NCI-H226 (cell line): ENCODE data around the gene CYTH1.
"Not testable (repeated sequence)": the region's sequence is repeated elsewhere in the genome, so short reads cannot be mapped to it uniquely, and the experiment has no call there.

Experiments used
- DNase-seq: peaks from one replicate; pipeline ENCODE4 v3.0.0-alpha.2; 2015

Gene CYTH1

DNA sequence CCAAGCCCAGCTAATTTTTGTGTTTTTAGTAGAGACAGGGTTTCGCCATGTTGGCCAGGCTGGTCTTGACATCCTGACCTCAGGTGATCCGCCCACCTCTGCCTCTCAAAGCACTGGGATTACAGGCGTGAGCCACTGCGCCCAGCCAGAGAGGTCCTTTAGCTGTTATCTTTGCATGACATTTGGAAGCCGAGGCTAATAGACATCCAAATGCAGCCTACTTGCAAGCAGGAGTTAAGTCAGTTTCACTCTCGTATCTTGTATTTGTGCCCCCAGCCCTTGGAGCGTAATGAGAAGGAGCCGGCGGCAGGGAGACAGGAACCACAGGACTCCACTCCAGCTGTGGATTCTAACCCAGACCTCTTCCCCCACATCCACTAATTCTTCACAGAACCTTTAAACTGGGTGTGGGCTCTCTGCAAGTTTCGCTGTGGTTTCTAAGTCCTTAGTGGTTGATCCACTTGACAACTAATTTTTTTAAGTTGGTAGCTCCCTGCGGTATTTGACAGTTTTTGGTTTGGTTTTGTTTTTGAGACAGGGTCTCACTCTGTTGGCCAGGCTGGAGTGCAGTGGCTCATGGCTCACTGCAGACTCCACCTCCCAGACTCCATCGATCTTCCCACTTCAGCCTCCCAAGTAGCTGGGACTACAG is 3.1 kb upstream of the CYTH1 start:
- no peak for DNase-seq

DNA sequence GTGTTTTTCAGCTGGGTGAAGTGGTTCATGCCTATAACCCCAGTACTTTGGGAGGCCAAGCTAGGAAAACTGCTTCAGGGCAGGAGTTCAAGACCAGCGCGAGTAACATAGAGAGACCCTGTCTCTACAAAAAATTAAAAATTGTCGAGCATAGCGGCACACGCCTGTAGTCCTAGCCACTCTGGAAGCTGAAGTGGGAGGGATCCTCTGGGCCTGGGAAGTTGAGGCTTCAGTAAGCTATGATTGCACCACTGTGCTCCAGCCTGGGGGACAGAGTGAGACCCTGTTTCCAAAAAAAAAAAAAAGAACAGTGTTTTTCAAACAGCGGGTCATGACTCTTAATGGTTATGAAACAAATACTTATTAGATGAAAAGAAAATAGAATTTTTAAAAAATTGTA is 2.3 kb upstream of the CYTH1 start:
- DNase-seq: no peak

DNA sequence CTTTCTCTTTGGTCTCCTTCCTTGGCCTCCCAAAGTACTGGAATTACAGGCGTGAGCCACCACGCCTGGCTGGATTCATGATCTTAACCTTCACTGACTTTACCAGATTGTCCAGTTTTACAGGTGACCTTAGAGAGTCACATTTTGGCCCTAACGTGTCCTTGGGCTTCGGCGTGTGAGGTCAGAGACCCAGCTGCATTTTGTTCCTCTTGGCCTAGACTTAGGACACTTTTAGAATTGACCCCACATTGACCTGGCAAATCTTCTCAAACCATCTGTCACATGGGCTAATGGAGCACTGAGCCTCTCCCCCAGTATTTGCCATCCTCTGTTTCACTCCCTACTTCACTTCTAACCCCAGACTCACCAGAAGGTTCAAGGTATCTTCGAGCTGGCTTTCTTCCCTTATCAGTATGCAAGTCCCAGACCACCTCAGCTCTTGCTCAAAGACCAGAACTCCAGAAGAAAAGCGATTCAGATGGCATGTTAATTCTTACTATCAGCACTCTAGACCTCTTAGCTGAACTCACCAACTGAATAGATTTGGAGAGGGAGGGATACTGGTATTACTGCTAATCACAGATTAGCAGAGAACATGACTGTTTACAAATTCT is 1.7 kb upstream of the CYTH1 start:
- DNase-seq: no peak

DNA sequence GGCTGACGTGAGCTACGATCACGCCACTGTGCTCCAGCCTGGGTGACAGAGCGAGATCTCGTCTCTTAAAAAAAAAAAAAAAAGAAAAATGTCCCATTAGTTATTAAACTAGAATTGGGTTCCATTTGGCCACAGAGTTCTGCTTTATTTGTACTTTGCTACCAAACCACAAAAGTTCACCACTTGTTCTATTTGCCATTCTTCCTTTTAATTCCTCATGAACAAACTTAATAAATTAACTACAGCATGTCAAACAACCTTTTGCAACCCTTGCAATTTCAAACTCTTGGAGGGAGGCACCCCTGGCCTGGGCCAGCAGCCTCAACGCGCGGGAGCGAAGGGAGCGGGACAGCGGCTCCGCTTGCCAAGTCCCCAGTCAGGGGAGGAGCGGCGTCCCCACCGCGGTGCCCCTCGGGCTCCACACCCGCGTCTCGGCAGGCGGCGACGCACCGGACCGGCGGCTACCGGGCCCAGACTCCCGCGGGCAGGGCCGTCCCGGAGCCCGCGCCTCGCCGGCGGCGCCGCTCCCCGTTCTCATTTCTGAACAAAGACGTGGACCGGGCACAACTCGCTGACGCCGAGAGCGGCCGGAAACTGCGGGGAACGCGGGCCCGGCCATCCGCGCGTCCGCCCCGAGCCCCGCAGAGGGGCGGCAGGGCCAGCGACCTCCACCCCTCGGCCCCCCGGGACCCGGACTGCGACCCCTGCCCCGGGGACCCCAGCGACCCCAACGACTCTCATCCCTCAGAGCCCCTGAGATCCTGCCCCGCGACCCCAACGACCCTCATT is 775 bp downstream of the CYTH1 start:
- DNase-seq: no peak

DNA sequence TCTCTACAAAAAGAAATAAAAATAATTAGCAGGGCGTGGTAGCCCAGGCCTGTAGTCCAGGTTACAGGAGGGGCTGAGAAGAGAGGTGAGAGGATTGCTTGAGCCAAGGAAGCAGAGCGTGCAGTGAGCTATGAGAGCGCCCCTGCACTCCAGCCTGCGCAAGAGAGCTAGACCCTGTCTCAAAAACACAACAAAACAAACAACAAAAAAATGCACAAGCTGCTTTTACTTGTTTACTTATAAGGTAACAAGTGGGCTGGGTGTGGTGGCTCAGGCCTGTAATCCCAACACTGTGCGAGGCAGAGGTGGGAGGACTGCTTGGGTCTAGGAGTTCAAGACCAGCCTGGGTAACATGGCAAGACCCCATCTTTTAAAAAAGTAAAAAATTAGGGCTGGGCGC is 1.7 kb downstream of the CYTH1 start:
- DNase-seq: no peak

DNA sequence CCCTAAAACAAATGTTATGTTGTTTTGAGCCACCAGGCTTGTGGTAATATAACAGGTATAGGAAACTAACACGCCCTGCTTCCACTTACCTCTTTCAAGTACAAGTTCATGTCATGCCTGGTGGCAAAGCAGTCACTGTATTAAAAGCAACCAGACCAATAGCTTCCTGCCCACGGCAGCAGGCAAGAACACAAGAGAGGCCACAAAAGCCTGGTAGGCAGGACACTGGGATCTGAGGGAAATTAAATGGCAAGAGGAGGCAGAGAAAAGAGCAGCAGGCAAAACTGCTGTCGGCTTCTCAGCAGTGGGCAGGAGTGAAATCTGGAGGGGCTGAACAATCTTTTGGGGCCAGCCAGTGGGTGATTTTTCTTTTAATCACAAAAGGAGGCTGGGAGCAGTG is 2.2 kb downstream of the CYTH1 start:
- DNase-seq: no peak

DNA sequence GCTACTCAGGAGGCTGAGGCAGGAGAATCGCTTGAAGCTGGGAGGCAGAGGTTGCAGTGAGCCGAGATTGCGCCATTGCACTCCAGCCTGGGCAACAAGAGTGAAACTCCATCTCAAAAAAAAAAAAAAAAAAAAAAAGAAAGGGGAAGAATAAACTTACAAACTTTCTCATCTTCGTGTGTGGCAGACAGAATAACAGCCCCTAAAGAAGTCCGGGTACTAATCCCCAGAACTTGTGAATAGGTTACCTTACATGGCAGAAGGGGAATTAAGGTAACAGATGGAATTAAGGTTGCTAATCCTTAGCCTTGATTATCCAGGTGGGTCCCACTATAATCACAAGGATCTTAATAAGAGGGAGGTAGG is 2.8 kb downstream of the CYTH1 start:
- not testable (repeated sequence) for DNase-seq

DNA sequence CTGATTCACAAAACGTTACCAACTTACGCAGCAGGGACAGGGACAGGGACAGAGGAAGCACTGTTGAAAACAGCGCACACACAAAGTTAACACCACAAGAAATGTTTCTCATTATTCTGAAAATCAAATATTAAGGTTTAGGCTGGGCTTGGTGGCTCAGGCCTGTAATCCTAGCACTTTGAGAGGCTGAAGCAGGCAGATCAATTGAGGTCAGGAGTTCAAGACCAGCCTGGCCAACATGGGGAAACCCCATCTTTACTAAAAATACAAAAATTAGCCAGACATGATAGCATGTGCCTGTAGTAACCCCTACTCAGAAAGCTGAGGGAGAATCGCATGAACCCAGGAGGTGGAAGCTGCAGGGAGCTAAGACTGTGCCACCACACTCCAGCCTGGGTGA is 4.2 kb downstream of the CYTH1 start:
- no peak for DNase-seq

DNA sequence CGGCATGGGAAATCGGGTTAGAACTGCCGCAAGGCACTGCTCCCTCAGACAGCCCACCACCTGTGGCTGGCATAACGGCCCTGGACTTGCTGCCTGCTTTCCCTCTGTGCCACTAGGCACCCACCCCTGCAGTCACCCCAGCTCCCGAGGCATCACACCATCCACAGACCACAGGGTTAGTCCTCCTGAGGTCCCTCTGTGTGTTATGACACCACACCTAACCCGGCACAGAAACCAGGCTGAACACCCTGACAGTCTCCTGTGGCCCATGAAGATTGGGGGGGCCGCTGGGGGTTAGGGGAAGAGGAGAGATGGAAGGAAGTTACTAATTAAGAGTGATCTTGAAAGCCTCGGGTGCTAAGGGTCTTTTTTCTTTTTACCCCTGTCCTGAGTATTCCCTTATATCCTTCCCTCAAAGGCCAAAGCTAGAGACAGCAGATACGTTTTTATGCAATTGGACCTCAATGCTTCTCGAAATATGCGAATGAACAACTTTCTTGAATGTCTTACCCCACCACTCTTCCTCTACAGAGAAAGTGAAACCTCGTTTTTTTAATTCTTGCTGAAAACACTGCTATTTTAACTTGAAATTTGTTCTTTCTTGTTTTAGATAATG is 7.0 kb downstream of the CYTH1 start:
- DNase-seq: no peak

DNA sequence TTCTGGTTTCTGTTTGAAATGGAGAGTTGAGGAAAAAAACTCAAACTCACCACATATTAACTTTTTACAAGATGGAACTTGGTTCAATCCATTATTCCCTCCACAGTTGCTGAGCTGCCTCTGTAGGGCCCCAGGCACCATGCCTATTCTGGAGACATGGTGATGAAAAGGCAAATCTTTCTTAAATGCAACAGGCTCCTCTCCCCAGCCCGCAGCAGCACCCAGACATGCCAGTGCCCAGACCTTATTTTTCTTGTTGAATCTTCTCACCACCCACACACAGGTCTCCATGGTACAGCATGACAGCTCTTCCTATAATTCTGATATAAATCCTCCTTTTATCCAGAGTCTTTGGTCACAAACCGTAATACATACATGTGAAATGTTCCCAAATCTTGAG is 7.6 kb downstream of the CYTH1 start:
- DNase-seq: no peak

DNA sequence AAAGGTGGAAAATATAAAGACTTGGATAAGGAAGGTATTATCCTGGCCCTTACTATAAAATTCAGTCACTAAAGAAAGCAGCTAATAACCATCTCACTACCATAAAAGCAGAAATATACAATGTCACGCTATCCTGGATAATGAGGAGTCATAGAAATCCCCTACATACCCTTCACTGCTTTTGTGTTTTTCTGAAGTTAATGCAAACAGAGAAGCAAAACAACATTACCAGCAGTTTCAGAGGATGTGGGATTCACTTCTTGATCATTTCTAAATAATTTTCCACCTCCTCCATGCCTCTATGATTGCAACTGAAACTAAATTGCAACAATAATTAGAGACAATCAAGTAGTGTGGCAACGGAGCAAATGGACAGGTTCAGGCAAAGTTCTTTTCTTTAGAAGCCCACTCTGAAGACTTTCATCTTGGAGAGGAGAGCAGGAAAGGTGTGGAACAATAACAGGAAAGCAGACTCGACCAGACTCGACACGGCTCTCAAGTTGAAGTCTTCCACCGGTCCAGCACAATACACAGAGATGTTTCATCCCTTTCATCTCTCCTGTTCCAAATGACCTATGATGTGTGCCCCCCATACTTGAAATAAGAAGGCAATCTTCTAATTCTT is 10.2 kb downstream of the CYTH1 start:
- DNase-seq: no peak

DNA sequence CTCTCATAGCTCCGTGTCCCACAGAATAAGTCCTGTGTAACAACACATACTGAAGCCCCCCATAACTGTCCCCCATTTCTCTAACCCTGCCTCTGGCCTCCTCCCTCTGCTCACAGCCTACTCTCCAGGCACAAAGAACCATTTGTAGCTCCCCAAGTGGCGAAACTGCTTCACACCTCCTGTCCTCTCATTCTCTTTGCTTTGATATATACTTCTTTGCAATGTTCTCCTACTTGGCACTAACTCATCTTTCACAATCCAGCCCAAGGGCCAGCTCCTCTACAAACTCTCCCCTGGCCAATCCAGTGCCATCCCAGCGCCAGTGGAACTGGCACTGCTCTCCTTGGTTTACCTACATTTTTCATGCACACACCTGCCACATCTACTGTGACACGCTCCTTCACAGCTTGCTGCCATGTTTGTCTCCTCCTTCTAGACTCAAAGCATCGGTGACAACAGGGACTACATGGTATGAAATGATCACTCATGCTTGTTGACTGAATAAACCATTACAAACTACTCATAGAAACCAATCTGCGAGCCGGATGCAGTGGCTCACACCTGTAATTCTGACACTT is 12.8 kb downstream of the CYTH1 start:
- no peak for DNase-seq

DNA sequence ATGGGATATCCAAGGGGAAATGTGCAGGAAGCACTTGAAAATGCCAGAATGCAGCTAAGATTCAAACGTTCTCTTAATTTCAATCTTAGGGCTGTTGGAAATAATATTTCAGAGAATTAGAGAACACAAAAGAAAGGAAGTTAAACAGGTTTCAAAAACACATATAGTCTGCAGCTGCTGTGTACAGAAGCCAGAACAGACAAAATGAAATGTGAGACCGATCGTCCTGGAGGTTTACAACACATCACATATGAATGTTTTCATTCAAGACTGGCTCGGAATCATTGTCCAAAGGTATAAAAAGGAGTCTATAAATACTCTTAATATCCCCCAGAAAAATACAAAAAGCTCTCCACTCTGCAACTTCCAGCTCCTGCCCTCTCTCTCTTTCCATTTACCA is 14.3 kb downstream of the CYTH1 start:
- no peak for DNase-seq

DNA sequence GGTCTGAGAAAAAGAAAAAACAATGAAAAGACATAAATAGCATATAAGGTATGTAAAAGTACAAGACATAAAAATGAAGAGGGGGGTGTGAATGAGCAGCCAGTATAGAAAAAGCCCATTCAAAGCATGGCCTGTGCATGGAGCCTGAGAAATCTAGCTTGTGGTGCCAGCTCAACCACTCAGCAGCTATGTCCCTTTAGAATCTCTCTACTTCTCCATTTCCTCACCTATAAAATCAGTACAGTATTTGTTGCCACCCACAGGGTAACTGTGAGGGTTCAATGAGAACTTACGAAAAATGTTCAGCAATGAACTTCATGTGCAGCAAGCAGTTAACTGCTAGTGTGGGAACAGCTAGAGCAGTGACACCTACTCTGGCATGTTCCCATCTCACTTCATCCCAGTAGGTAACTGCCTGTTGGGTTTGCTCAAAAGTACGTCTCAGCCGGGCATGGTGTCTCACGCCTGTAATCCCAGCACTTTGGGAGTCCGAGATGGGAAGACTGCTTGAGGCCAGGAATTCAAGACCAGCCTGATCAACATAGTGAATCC is 15.3 kb downstream of the CYTH1 start:
- no peak for DNase-seq

DNA sequence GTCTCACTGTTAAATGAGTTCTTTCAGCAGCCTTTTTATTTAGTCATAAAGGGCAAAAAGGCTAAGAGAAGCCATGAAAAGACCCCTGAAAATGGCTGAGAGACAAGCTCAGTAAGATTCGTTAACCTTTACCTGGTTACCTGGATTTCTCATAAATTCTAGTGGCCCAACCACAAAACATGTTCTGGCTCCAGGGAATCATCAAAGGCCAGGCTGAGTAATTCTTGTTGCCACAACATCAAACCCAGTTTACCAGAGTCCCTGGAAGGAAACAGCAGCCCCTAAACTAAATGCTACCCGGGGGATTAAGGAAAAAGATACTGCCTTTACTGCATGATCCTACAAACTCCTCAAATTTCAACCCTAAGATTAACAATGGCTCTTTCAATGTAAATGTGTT is 15.8 kb downstream of the CYTH1 start:
- no peak for DNase-seq

DNA sequence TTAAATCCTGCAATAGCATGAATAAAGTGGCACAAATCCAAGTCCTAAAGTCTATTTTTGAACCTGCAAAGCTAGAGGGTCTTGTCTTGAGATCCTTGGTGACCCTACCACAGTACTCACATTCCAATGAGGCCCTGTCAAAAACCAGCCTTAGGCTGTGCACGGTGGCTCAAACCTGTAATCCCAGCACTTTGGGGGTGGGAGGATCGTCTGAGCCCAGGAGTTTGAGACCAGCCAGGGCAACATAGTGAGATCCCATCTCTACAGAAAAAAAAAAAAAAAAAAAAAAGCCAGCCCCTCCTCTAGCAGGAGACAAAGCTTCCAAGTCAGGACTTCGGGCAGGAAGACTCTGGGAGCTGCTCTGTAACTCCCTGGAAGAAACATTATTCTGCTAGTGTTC is 16.3 kb downstream of the CYTH1 start:
- DNase-seq: no peak

DNA sequence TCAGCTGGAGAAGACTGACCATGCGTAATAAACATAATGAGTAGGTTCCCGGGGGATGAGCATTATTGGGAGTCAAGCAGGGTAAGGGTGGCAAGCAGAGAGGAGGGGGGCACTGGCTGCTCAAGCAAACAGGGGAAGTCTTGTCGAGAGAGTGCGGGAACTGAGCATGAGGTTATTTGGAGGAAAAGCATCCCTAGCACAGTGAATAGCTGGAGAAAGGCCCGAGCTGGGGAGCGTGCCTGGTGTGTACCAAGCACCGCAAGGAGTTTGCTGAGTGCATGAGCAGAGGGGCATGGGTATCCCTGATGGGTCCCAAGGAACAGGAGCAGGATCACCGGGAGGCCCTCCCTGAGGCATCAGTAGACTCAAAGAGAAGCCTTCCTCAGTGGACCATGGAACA is 17.2 kb downstream of the CYTH1 start:
- DNase-seq: no peak

DNA sequence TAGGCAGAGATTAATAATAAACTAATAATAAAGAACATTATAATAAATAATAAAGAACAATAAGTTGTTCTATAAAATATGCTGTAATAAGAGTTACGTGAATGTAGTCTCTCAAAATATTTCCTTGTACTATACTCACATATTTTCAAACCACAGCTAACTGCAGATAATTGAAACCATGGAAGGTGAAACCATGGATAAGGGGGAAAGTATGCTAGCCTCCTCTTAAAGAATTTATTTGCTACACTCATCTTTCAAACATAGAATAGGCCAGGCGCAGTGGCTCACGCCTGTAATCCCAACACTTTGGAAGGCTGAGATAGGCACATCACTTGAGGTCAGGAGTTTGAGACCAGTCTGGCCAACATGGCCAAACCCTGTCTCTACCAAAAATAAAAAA is 18.5 kb downstream of the CYTH1 start:
- no peak for DNase-seq

DNA sequence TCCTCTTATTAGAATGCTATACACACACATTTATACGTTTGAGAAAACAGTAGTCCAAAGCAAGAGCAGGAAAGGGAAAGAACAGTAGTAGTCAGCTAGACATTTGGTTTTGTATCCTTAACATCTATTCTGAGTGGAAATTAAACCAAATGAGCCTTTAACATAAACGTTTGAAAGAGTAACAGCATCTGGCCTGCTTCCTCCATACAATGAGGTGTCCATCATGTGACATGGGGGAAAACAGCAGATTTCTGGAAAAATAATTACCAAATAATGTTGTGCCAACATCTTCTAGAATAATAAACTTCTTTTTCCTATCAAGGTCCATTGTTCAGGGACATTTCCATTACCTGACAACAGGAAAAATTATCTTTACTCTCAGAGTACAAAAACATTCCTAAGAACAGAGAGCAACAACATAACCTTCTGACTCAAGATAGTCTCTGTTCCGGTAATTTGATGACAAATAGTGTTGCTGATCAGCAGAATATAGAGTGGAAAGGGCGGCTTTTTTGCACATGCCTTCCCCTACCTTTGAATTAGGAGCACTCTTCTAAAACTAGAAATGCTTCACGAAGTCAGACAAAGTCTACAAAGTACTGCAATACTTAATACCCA is 20.2 kb downstream of the CYTH1 start:
- no peak for DNase-seq

DNA sequence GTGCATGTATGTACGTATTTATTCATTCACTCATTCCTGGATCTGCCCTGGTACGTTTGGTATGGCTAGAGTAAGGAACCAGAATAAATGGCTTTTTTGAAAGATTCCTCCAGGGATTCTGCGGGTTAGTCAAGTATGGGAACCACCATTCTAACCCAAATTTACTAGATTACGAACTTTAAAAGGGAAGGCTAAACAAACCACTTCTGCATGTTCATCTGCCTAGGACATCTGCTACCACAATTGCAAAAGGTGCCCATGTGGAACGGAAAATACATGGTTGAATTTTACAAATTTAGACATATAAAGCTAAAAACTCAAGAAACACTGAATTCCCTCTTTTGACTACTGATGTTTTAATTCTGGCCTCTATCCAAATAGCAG is 22.1 kb downstream of the CYTH1 start:
- DNase-seq: no peak

DNA sequence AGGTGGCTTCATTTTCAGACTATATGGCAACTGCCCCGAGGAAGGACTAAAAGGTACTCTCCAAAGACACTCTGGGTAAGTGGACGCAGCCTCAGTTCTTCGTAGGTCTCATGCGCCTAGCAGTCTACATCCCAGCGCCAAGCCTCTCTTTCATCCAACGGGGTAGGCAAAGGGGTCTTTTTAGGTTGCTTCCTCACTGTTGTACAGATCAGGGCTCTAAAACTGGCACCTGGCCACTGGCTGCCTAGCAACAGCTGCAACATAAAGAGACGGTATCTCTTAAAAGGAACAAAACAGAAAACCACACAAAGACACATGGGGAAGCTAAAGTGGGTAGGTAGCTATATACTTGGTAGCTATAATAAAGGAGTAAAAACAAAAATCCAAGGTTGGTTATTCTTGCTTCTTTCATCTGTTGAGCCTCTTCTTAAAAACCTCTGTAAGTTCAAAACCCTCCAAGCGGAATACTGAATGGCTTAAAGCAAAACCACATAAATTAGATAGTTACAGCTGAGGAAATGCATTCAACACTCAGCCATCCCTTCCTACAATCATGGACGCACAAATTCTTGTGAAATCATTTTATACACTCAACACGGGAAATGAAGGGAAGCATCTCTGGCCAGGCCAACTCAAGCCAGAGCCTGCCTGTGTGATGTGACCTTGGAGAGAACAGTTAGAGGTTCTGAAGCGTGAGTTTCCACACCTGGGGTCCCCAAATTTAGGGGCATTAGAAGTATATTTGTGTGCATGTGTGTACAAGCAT is 22.7 kb downstream of the CYTH1 start:
- peak; percentile 28 for DNase-seq
